GM21390 (cell line): ENCODE results near the gene TXNDC2.
"Not testable (repeated sequence)": the region's sequence is repeated elsewhere in the genome, so short reads cannot be mapped to it uniquely, and the experiment has no call there.

Experiments
- ATAC-seq: cut with Tn5 transposase; IDR thresholded peaks from one replicate; pipeline ENCODE4 v1.9.1; 2021; ENCODE audit not compliant: unreplicated experiment

Gene TXNDC2

GRCh38 chr18:9911226-9911625 lies 25.5 kb downstream of the TXNDC2 start:
- ATAC-seq: no peak

GRCh38 chr18:9912285-9912684 lies 26.5 kb downstream of the TXNDC2 start:
- ATAC-seq: not testable (repeated sequence)

GRCh38 chr18:9913151-9913525 lies 27.4 kb downstream of the TXNDC2 start:
- ATAC-seq: no peak

GRCh38 chr18:9913526-9914333 lies 28.0 kb downstream of the TXNDC2 start, which contains the start of gene VAPA:
Gene VAPA (plus strand): TSS chr18:9914016. CDS start chr18:9914257, 241 bp downstream.
- ATAC-seq: peak; percentile 82

- no peak for ATAC-seq
These were observed 28.5 kb downstream of the TXNDC2 start for GRCh38 chr18:9914334-9914583.

- peak; percentile 36 for ATAC-seq
These were observed 29.0 kb downstream of the TXNDC2 start for GRCh38 chr18:9914584-9915290.

- ATAC-seq: no peak
These were observed 29.7 kb downstream of the TXNDC2 start for GRCh38 chr18:9915291-9916076.

GRCh38 chr18:9916077-9916639 lies 30.4 kb downstream of the TXNDC2 start:
- no peak for ATAC-seq

GRCh38 chr18:9916808-9917207 lies 31.0 kb downstream of the TXNDC2 start:
- no peak for ATAC-seq

GRCh38 chr18:9918016-9918680 lies 32.4 kb downstream of the TXNDC2 start:
- no peak for ATAC-seq

- ATAC-seq: no peak
These were observed 33.9 kb downstream of the TXNDC2 start for GRCh38 chr18:9919564-9920232.

GRCh38 chr18:9922592-9923311 lies 37.0 kb downstream of the TXNDC2 start:
- no peak for ATAC-seq

GRCh38 chr18:9924371-9924943 lies 38.7 kb downstream of the TXNDC2 start:
- ATAC-seq: no peak

- no peak for ATAC-seq
These were observed 39.6 kb downstream of the TXNDC2 start for GRCh38 chr18:9925369-9925768.

- ATAC-seq: no peak
These were observed 40.0 kb downstream of the TXNDC2 start for GRCh38 chr18:9925795-9926194.

GRCh38 chr18:9926223-9926894 lies 40.6 kb downstream of the TXNDC2 start:
- no peak for ATAC-seq

GRCh38 chr18:9926977-9927376 lies 41.2 kb downstream of the TXNDC2 start:
- ATAC-seq: no peak

- no peak for ATAC-seq
These were observed 41.8 kb downstream of the TXNDC2 start for GRCh38 chr18:9927392-9928063.
